NCI-H748 (cell line): ENCODE measurements around the gene CSNK1G3.
"Not testable (repeated sequence)": the region's sequence is repeated elsewhere in the genome, so short reads cannot be mapped to it uniquely, and the experiment has no call there.

Source experiments
- DNase-seq: peaks from one replicate; lab custom pipeline; 2025; ENCODE audit not compliant: unreplicated experiment; lab: John Stamatoyannopoulos, UW

Gene CSNK1G3

DNA sequence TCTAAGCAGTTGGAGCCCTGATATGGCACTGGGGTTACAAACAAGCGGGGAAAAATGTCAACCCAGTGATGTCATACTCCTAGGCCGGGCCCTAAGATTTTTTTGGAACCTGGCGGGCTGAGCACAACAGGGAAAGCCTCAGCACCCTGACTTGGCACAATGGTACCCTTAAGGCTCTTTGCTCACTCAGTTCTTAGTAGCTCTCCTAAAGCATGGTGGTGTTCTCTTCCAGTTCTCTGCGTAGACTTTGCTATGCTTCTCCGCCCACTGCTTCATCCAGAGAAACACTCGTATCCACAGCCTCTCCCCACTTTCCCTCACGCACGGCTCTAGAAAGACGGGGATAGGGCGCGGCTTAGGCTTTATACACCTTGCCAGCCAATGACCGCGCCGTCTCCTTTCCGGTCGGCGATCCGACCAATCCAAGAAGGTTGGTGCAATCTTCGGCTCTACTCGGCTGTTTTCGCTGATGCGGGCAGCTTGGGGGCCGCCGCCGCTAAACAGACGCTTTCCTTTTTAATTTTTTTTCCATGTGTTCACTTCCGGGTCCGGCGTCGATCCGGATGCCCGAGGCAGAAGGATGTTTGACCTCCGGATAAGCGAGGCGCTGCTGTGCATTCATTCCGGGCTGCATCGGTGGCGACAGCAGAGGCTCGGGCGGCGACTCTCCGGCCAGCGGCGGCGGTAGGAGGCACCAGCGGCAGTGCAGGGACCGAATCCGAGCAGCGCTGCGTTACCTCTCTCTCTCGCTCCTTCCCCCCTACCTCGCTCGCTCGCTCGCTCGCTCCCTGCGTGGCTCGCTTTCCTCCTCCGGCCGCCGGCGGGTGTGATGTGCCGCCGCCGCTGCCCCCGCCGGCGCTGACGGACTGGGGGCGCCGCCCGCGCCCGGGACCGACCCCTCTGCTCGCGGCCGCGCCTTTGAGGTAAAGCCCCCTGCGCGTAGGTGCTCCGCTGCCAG, at the start of gene CSNK1G3:
CSNK1G3 (plus strand) TSS at position 530 of the 958 bp plus-strand sequence. CDS start 33,487 bp downstream, outside the sequence.
- DNase-seq = peak; percentile 99

DNA sequence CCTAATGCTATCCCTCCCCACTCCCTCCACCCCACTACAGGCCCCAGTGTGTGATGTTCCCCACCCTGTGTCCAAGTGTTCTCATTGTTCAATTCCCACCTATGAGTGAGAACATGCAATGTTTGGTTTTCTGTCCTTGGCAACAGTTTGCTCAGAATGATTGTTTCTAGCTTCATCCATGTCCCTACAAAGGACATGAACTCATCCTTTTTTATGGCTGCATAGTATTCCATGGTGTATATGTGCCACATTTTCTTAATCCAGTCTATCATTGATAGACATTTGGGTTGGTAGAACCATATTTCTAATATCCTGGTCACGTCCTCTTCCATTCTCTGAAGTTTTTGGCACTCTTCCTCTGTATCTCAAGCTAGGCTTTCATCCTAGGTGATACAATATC, 45.1 kb upstream of the CSNK1G3 start:
- DNase-seq = not testable (repeated sequence)

DNA sequence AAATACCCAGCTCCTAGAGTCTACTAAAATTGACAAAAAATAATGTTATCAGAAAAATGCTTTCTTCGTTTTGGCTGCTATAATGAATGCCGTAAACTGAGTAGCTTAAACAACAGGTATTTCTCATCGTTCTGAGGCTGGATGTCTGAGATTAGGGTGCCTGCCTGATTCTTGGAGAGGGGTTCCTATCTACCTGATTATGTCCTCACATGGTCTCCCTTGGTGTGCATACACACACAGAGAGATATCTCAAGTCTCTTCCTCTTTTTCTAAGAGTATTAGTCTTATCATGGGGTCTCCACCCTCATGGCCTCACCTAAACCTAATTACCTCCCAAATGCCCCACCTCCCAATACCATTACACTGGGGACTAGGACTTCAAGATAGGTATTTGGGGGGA, 40.6 kb upstream of the CSNK1G3 start:
- DNase-seq = no peak

DNA sequence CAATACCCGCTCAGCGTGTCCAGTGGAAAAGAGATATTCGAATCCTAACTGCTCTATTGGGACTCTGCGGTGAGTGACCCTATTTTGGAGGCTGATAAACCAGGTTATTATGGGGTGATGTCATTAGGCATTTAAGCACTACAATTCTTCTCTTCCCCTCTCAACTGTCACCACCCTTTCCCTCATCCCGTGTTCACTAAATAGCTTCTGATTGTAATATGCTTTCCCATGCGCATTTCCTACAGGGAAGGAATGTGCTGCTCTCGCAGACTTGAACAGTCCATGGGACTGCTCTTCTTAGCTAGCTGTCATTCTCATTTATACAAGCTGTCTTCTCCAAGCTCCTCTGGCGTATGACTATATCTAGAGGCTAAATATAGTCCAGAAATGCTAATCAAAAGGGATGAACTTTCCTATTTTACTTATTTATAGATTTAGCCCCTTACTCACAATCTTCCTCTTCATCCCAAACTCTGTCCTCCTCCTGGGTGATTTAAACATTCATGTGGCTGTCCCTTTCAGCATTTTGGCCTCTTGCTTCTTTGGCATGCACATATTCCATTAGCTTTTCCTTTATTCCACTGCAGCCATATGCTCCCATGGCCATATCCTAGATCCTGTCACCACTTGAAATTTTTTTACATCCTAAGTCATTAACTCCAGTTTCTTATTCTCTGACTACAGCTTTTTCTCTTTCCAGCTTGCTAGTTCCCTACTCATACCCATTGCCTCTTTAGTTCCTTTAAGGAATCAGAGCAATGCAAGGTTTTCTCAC, 39.6 kb upstream of the CSNK1G3 start:
- no peak for DNase-seq

DNA sequence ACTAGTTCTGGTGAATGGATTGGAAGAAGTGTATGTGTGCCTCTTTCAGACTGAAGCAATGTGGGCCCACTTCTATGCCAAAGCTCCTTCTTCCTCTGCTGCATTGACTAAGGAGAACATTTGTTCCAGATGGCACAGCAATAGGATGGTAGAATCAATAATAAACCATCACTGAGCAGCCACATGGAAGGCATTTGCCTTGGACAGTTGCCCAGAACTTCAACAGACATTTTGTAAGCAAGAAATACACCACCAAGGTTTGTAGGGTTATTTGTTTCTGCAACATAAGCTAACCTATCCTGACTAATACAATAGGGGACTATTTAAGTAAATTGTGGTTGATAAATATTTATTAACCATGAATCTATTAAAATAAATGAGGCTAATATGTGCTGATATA, 37.7 kb upstream of the CSNK1G3 start:
- DNase-seq = peak; percentile 8

DNA sequence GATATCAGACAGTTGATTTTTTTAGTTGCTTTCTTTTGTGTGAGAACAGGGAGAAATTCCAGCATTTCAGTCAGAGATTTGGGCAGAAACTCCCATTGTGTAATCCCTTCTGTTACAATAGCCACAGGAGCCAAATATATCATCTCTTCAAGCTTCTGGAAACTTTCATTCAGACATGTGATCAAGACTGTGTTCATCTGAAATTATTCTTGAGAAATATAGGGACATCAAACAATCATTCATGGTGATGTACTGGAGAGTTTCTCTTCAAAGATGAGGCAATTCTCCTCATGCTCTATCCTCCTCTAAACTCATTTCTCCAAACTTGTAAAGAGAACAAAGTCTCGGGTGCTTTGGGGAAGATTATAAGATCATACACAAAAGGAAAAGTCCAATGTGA, 35.2 kb upstream of the CSNK1G3 start:
- DNase-seq = no peak

DNA sequence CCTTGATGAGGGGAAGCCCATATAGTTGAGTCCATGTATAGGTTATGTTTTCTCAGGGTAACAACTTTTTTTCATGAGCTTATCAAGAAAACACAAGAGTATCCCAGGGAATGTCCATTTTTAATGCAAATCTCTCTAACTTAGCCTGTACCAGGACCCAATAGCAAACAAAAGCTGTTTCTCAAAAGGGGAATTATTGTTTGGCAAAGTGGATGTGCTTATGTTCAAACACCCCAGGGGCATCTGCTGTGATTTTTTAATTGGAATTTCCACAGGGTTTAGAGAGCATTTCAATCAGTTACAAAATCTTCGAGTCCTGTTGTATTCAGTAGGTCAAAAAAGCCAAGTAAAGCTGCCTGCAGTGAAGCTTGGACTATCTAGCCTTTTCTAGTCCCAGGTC, 33.4 kb upstream of the CSNK1G3 start:
- DNase-seq = no peak

DNA sequence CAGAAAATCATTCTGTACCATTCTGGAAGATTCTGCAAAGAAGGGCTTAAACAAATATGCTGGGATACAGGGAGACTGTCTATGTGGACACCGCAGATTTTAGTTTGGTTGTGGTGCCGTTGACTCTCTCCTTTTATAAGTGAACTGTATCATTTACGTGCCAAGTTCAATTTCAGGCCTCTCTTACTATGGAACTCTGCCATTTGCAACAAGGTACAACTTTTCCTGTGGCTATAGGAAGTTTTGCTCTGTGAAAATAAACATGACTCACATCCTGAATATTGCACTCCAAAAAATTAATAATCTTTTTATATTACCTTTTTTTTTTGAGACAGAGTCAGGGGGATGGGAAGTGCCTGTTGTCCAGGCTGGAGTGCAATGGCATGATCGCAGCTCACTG, 29.7 kb upstream of the CSNK1G3 start:
- no peak for DNase-seq

DNA sequence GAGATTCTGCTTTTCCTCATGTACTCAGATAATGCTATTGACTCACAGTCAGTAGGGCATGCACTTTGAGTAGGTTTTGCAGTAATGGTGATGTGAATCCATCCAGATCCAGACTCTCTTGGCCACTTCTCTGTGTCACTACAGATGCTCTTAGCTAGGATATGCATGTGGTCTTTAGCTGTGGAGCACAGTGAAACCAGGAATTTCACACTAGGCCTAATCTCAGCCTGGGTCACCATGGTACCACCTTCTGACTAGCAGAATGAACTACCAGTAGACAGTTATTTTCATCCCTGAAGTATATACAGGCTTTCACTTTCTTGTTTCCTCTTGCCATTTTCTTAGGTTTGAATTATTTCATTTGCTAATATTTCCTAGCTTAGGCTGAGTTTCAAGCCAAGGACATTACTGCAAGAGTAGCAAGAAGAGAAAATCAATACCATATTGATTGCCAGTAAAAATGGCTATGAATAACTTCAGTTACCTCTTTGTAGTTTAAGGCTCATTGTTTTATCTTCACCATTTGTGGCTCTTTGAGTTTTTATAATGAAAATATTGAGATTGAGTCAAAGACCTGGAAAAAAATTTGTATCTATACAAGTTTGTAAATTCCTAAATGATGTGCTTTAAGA, 28.4 kb upstream of the CSNK1G3 start:
- no peak for DNase-seq

DNA sequence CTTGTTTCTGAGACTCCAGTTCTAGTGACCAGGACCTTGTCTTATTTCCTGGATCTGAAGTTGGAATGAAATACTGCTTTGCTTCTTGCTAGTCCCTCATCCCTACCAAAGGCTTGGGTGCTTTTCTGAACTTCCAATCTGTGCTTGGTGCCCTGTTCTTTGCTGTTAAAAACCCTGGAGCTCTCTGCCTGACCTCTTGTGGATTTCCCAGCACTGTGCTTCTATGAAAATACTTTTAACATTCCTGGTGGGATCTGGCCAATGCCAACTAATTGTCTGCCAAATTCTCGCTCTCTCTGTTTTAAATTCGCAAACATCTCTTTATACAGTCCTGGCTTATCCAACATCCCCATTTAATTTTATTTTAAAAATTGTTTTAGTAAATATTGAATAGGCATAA, 26.7 kb upstream of the CSNK1G3 start:
- no peak for DNase-seq

DNA sequence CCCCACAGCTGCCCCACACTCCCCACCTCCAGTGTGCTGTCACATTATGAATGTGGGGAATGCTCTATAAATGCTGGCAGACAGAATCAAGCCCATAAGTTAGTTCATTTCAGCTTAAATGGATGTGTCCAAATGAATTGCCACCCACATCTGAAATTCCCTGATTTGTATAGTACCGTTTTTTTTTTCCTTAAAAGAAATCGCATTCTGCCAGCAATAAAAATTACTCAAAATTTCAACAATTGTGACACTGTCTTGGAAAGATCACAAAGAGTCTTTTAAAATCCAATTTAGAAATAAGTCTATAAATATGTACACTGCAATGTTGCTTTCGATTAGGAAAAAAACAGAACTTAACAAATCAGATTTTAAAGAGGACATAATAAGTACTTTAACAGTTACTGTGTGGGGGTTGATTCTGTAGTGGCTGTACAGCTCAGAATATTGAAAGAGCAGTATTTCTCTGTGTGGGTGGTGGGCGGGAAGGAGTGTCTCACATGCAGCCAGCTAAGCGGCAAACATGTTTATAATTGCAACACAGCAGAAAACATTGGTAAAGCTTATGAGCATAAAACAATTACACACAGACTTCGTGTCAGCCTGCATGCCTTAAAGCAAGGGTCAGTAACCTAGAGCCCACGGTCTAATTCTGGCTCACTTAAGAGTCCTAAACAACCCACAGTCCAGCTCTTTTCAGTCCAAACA, 24.9 kb upstream of the CSNK1G3 start:
- DNase-seq = no peak

DNA sequence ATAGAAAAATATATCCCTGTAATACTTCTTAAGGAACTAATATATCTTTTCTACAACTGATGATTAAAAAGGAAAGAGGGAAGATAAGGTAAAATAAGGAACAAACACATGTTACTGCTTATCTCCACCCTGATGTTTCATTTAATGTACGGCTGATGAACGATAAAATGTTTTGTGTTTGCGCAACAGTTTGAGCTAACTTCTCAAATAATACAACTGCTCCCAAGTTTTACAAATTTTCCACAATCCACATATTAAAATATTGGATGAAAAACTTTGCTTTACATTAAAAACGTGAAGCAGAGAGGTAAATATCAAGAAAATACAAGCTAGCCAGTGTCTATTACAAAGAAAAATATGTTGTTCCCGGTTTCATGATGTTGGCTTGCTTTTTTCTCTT, 21.0 kb upstream of the CSNK1G3 start:
- no peak for DNase-seq

DNA sequence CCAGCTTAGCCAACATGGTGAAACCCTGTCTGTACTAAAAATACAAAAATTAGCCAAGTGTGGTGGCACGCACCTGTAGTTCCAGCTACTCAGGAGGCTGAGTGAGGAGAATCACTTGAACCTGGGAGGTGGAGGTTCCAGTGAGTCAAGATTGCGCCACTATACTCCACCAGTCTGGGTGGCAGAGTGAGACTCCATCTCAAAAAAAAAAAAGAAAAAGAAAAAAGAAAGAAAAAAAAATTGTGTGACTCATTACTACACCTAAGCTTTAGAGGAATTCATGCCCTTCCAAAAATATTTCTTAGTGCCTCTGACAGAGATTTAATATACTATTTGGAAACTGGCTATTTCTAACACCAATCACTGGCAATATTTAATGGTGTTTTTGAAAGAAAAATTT, 16.8 kb upstream of the CSNK1G3 start:
- DNase-seq = not testable (repeated sequence)

DNA sequence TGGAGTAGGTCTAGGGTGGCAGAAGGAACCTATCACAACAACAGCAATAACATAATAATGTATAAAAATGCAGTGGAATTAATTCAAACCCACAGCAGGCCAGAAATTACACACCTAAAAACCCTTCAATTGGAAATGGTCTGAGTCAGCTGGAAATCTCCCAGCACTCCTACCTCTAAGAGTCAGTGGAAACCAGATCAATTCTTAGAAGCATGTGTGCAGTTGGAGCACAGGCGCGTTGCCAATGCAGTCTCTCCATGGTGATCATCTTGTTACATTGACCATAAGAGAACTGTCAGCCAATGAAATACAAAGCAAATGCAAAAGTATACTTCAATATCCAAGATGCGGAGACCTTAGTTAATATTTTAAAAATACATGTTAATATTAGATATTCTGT, 15.1 kb upstream of the CSNK1G3 start:
- DNase-seq = no peak

DNA sequence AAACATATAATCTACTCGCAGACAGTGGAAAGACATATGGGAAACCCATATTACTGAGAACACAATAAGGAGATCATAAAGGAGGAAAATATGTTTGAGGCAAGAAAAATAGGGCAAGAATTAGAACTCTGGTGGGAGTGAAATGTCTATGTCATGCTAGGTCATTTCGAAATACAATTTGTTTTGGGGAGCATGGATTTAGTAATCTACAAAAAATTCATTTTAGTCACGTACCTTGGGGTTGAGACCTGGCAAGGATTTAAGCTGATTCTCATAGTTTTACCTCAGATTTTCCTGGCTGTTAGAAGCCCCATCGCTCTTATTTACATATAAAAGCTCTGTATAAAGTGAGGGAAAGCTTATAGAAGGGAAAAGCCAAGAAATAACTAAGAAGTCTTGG, 11.5 kb upstream of the CSNK1G3 start:
- DNase-seq = no peak

DNA sequence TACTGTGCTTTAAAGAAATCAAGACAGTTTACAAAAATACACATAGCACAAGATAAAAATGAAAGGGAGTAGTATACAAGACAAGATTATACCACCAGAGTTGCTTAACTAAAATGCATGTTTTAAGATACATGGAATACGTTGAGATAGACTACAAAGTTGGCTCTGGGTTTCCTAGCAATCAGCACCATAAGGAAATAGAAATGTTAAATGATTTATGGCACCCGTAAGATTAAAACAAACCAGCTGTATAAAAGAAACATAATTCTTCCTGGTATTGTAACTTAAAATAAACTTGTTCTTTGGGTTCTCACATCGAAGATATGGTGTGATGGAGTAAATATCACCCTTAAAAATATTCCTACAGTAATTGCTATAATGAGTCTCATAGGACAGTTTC, 9.9 kb upstream of the CSNK1G3 start:
- no peak for DNase-seq

DNA sequence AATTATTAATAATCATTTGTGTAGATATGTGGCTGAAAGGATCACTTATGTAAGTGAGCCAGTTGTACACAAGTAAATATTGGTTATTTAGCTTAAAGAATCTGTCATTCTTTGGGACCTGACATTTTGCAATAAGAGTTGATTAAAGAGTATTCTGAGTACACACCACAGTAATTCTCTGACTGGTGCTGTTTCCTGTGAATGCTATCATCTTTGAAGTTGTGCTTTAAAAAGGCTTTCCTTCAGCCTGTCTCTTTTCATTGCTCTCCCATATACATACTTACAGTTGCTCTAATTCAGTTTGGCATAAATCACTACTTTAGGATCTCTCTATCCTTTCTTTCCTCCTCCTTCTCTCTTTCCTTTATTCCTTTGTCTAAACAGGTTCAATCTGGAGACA, 8.7 kb upstream of the CSNK1G3 start:
- no peak for DNase-seq

DNA sequence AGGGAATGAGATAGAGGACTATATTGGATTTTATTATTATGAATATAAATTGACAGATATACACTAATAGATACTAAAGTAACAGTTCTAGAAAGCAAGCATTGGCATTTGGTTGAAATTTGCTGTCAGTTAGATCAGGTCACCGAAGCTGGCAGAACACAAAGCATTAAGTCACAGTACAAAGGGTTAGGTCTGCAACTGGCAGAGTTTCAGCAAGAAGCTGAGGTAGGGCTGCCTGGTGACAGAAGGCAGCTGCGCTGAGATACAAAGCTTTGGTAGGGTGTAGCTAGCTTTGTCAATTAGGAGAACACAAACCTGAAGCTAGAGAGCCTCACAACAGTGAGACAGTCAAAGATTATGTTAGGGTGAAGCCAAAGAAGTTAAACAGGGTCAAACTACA, 6.3 kb upstream of the CSNK1G3 start:
- peak; percentile 21 for DNase-seq

DNA sequence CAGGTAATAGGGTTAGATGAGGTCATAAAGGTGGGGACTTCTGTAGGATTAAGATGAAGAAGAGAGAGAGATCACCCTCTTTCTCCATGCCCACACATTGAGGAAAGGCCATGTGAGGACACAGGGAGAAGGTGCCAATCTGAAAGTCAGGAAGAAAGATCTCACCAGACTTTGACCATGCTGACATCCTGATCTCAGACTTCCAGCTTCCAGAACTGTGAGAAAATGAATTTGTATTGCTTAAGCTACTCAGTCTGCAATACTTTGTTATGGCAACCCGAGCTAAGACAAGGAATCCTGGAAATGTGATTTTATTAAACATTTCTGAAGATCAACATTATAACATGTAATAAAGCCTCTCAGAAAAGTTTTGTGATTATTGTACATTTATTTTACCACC, 3.5 kb upstream of the CSNK1G3 start:
- DNase-seq = no peak

DNA sequence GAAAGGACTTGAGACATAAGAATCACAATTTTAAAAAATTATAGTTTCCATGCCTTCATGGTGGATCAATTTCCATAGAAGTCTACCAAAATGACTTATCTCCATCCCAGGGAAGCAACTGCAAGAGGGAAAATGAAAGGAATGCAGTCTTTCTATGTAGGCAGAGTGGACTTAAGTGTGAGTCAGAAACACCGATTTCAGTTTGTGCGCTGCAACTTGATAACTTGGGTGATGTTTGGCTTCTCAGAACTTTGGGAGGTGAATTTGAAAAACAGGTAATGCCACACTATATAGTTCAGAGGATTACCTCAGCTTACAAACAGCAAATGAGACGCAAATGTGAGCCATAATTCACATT, 708 bp upstream of the CSNK1G3 start:
- no peak for DNase-seq
